IMR-90 (cell line): ENCODE results near the gene PRR9.

ENCODE experiments used
- BHLHE40 ChIP-seq: fragments of 150-350 bp; IDR thresholded peaks from 2 replicates; pipeline ENCODE4 v1.6.1; 2016; ENCODE audit warnings: mild to moderate bottlenecking, low read depth, low read length
- CEBPB ChIP-seq: IDR thresholded peaks from 2 replicates; pipeline ENCODE4 v1.6.1; 2012; ENCODE audit warnings: low read depth, low read length, improper control_type of control experiment
- CHD1 ChIP-seq: IDR thresholded peaks from 2 replicates; pipeline ENCODE4 v1.6.1; 2012; ENCODE audit warnings: low read depth, low read length, improper control_type of control experiment
- CTCF ChIP-seq: conservative IDR thresholded peaks from 2 replicates; pipeline ENCODE4 v1.5.1; 2012; ENCODE audit warnings: mild to moderate bottlenecking, low read depth, low read length, improper control_type of control experiment
- MAFK ChIP-seq: IDR thresholded peaks from 2 replicates; pipeline ENCODE4 v1.6.1; 2012; ENCODE audit warnings: low read depth, low read length, improper control_type of control experiment
- NFE2L2 ChIP-seq: fragments of 150-350 bp; IDR thresholded peaks from 2 replicates; pipeline ENCODE4 v1.6.1; 2016; ENCODE audit warnings: low read depth, mild to moderate bottlenecking, low read length
- POLR2A ChIP-seq: IDR thresholded peaks from 2 replicates; pipeline ENCODE4 v1.6.1; 2012; ENCODE audit warnings: mild to moderate bottlenecking, low read depth, low read length
- RAD21 ChIP-seq: IDR thresholded peaks from 2 replicates; pipeline ENCODE4 v1.6.1; 2012; ENCODE audit warnings: low read length, improper control_type of control experiment
- RFX5 ChIP-seq: IDR thresholded peaks from 2 replicates; pipeline ENCODE4 v1.8.0; 2012; ENCODE audit warnings: low read depth, mild to moderate bottlenecking, low read length, moderate library complexity
- USF2 ChIP-seq: fragments of 150-350 bp; IDR thresholded peaks from 2 replicates; pipeline ENCODE4 v1.6.1; 2017; ENCODE audit warnings: mild to moderate bottlenecking, antibody characterized with exemption, low read length, low read depth
- TF ChIP-seq, protein P1 (sequence below): fragments of 150-350 bp; IDR thresholded peaks from 2 replicates; pipeline ENCODE4 v1.6.1; 2016; ENCODE audit warnings: low read depth, mild to moderate bottlenecking, low read length, moderate library complexity, borderline replicate concordance

DNA sequence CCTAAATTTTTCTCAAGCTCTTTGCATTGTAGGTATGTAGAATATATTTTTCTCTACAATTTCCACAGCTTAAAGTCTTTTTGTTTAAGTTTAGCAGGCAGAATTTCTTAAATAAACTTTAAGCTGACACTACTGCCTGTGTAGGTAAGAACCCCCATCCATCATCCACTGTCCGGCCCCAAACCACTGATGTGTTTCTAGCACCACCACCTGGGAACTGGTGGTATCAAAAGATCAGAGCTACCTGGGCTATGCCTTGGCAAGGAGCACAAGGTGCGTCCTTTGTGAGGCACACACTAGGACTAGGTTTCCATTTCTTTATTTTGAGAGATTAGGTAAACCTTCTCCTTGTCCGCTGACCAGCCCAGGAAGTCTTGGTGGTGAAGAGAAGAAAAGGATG is 24.7 kb upstream of the PRR9 start:
- TF ChIP-seq CTCF (no peak), POLR2A (no peak), BHLHE40 (no peak), NFE2L2 (no peak), CEBPB (no peak), USF2 (no peak), RAD21 (no peak), CHD1 (no peak), MAFK (no peak), RFX5 (no peak)
- TF ChIP-seq, protein P1, sequence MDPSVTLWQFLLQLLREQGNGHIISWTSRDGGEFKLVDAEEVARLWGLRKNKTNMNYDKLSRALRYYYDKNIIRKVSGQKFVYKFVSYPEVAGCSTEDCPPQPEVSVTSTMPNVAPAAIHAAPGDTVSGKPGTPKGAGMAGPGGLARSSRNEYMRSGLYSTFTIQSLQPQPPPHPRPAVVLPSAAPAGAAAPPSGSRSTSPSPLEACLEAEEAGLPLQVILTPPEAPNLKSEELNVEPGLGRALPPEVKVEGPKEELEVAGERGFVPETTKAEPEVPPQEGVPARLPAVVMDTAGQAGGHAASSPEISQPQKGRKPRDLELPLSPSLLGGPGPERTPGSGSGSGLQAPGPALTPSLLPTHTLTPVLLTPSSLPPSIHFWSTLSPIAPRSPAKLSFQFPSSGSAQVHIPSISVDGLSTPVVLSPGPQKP = no peak
